A549 (cell line): Measurements from ENCODE around the gene KIZ. TPM values are rescaled to one million over a fixed set of nuclear protein-coding genes. Genes with fewer than 3 reads are reported as not detected.

Experiments
- ATAC-seq, 2 experiments: fragments of 200-7000 bp in 1 of 2; fragments of >200 bp in 1 of 2; cut with Nextera tagmentation in 1 of 2; cut with Tn5 transposase in 1 of 2; 3 replicates each; pipeline versions ENCODE4 v1.8.0 to v1.9.1; 2018 to 2020; ENCODE audit warnings: mild to moderate bottlenecking in 1 of 2, moderate library complexity in 1 of 2
- CTCF ChIA-PET: fragments of 300-600 bp; sonication (Branson Sonifier 250); formaldehyde crosslinking; extraction: SDS; loops from one replicate; lab custom pipeline; 2021; ENCODE audit warnings: antibody characterized with exemption, inconsistent platforms; lab: Yijun Ruan, JAX
- POLR2A ChIA-PET: fragments of 350-600 bp; formaldehyde crosslinking; extraction: SDS; loops from one replicate; lab custom pipeline; 2021; ENCODE audit warnings: antibody characterized with exemption, inconsistent platforms; lab: Yijun Ruan, JAX
- DNase-seq, 2 experiments: peaks; one replicate each; pipeline versions ENCODE4 v3.0.0 to v3.0.0-alpha.2; 2011 to 2016; ENCODE audit warnings: low read depth in 1 of 2, low spot score in 1 of 2
- FAIRE-seq: peaks from 2 replicates; lab custom pipeline; 2011; peaks lifted over from hg19 to GRCh38; lab: Jason Lieb, UNC
- H3K27ac ChIP-seq, 2 experiments: fragments of >200 bp; sonication (Bioruptor Twin); formaldehyde crosslinking; 3 replicates each; pipeline ENCODE4 v1.5.1; 2016 to 2017
- H3K4me1 ChIP-seq: fragments of >200 bp; sonication (Bioruptor Twin); formaldehyde crosslinking; 3 replicates; pipeline ENCODE4 v1.6.1; 2016
- H3K4me2 ChIP-seq: fragments of >200 bp; sonication (Bioruptor Twin); formaldehyde crosslinking; 3 replicates; pipeline ENCODE4 v1.6.1; 2016
- H3K4me3 ChIP-seq: fragments of >200 bp; sonication (Bioruptor Twin); formaldehyde crosslinking; 3 replicates; pipeline ENCODE4 v1.5.1; 2016
- H3K9me3 ChIP-seq: fragments of >200 bp; sonication (Bioruptor Twin); formaldehyde crosslinking; 3 replicates; pipeline ENCODE4 v1.6.1; 2016
- CEBPB ChIP-seq, 2 experiments: fragments of >200 bp in 1 of 2; sonication (Bioruptor Twin) in 1 of 2; formaldehyde crosslinking in 1 of 2; IDR thresholded peaks; 2 replicates each; pipeline ENCODE4 v1.6.1; 2012 to 2016
- EHMT2 ChIP-seq: fragments of 200-600 bp; sonication (generic); IDR thresholded peaks from 2 replicates; pipeline ENCODE4 v1.6.1; 2016; ENCODE audit warnings: antibody characterized with exemption, low read depth, mild to moderate bottlenecking, moderate library complexity
- EP300 ChIP-seq, 2 experiments: fragments of >200 bp; sonication (Bioruptor Twin); formaldehyde crosslinking; IDR thresholded peaks; 2 replicates in 1 of 2; 3 replicates in 1 of 2; pipeline ENCODE4 v1.6.1; 2016 to 2017
- FOSL2 ChIP-seq, 2 experiments: fragments of 450-650 bp in 1 of 2; fragments of >200 bp in 1 of 2; sonication (Bioruptor Twin) in 1 of 2; formaldehyde crosslinking; IDR thresholded peaks; 2 replicates each; pipeline versions ENCODE4 v1.5.0 to v1.6.1; 2016 to 2020; ENCODE audit warnings: mild to moderate bottlenecking in 1 of 2, moderate library complexity in 1 of 2
- GATA3 ChIP-seq: IDR thresholded peaks from 2 replicates; pipeline ENCODE4 v1.6.1; 2012; ENCODE audit warnings: borderline replicate concordance
- HDAC2 ChIP-seq: fragments of 200-600 bp; sonication (generic); IDR thresholded peaks from 2 replicates; pipeline ENCODE4 v1.6.1; 2016
- HOXB13 ChIP-seq: fragments of 250-450 bp; sonication (Bioruptor Pico); IDR thresholded peaks from 2 replicates; pipeline ENCODE4 v1.5.0; 2020; ENCODE audit warnings: low read depth, mild to moderate bottlenecking, moderate library complexity
- JUNB ChIP-seq: fragments of >200 bp; sonication (Bioruptor Twin); formaldehyde crosslinking; IDR thresholded peaks from 2 replicates; pipeline ENCODE4 v1.6.1; 2016
- KDM1A ChIP-seq: fragments of 200-600 bp; sonication (generic); IDR thresholded peaks from 2 replicates; pipeline ENCODE4 v1.6.1; 2016; ENCODE audit warnings: low read depth, mild to moderate bottlenecking
- MAFK ChIP-seq: fragments of 450-650 bp; IDR thresholded peaks from 2 replicates; pipeline ENCODE4 v1.6.1; 2014; ENCODE audit not compliant: partially characterized antibody
- MYC ChIP-seq: IDR thresholded peaks from 2 replicates; pipeline ENCODE4 v1.6.1; 2012; ENCODE audit warnings: mild to moderate bottlenecking, inconsistent platforms, low read length, improper control_type of control experiment, borderline replicate concordance
- NR3C1 ChIP-seq: fragments of >200 bp; sonication (Bioruptor Twin); formaldehyde crosslinking; IDR thresholded peaks from 3 replicates; pipeline ENCODE4 v1.6.1; 2017
- RAD21 ChIP-seq, 2 experiments: fragments of >200 bp in 1 of 2; sonication (Bioruptor Twin) in 1 of 2; formaldehyde crosslinking in 1 of 2; IDR thresholded peaks in 1 of 2; conservative IDR thresholded peaks in 1 of 2; 2 replicates in 1 of 2; 3 replicates in 1 of 2; pipeline ENCODE4 v1.6.1; 2012 to 2018; ENCODE audit warnings: inconsistent platforms in 1 of 2
- RARB ChIP-seq: fragments of 250-450 bp; sonication (Bioruptor Pico); IDR thresholded peaks from 2 replicates; pipeline ENCODE4 v1.8.0; 2021; ENCODE audit warnings: mild to moderate bottlenecking, moderate library complexity
- RCOR1 ChIP-seq: fragments of 150-350 bp; IDR thresholded peaks from 2 replicates; pipeline ENCODE4 v1.6.1; 2014; ENCODE audit warnings: antibody characterized with exemption, low read length, low read depth
- SREBF2 ChIP-seq: fragments of 450-650 bp; IDR thresholded peaks from 2 replicates; pipeline ENCODE4 v1.6.1; 2014; ENCODE audit warnings: mild to moderate bottlenecking, moderate library complexity
- TFCP2L1 ChIP-seq: fragments of 250-450 bp; sonication (Bioruptor Pico); IDR thresholded peaks from 2 replicates; pipeline ENCODE4 v1.5.0; 2021; ENCODE audit warnings: mild to moderate bottlenecking
- TP53 ChIP-seq: fragments of 250-450 bp; sonication (Bioruptor Pico); IDR thresholded peaks from 2 replicates; pipeline ENCODE4 v1.5.0; 2021; ENCODE audit warnings: mild to moderate bottlenecking, moderate library complexity
- ZC3H11A ChIP-seq: fragments of 450-650 bp; IDR thresholded peaks from 2 replicates; pipeline ENCODE4 v1.6.1; 2014; ENCODE audit warnings: antibody characterized with exemption, mild to moderate bottlenecking
- WGBS: methylation state at CpG from one replicate; pipeline ENCODE4 v1.1.6; 2017; ENCODE audit errors: missing lambda C conversion rate; 5-methylcytosine and 5-hydroxymethylcytosine counted together
- polyA plus RNA-seq, 4 experiments: library from polyadenylated mRNA; depleted of rRNA in 3 of 4; stranded (reverse); fragments of >200 nt; fragmentation: RNase III in 1 of 4; extraction: RNeasy Plus Mini Kit Qiagen cat#74134 plus additional on column Dnase treatment in 1 of 4; gene quantifications; 2 replicates in 3 of 4; 3 replicates in 1 of 4; pipeline ENCODE4 v1.2.3, GENCODE V29; 2011 to 2017
- TF ChIP-seq, protein P1 (sequence below): fragments of >200 bp; sonication (Bioruptor Twin); formaldehyde crosslinking; IDR thresholded peaks from 3 replicates; pipeline ENCODE4 v1.6.1; 2016
- TF ChIP-seq, protein P2 (sequence below): fragments of 250-450 bp; sonication (Bioruptor Pico); IDR thresholded peaks from 2 replicates; pipeline ENCODE4 v1.5.0; 2021; ENCODE audit warnings: mild to moderate bottlenecking, moderate library complexity, borderline replicate concordance
- TF ChIP-seq, protein P3 (sequence below): fragments of 150-350 bp; IDR thresholded peaks from 2 replicates; pipeline ENCODE4 v1.6.1; 2014; ENCODE audit warnings: low read depth, mild to moderate bottlenecking, low read length
- TF ChIP-seq, protein P4 (sequence below): fragments of >200 bp; sonication (Bioruptor Twin); formaldehyde crosslinking; IDR thresholded peaks from 3 replicates; pipeline ENCODE4 v1.5.1; 2016

Gene KIZ
- polyA plus RNA-seq, 2 of the 4 experiments (the other 2 are of a cell fraction), result 6.3 to 19.1 TPM

DNA sequence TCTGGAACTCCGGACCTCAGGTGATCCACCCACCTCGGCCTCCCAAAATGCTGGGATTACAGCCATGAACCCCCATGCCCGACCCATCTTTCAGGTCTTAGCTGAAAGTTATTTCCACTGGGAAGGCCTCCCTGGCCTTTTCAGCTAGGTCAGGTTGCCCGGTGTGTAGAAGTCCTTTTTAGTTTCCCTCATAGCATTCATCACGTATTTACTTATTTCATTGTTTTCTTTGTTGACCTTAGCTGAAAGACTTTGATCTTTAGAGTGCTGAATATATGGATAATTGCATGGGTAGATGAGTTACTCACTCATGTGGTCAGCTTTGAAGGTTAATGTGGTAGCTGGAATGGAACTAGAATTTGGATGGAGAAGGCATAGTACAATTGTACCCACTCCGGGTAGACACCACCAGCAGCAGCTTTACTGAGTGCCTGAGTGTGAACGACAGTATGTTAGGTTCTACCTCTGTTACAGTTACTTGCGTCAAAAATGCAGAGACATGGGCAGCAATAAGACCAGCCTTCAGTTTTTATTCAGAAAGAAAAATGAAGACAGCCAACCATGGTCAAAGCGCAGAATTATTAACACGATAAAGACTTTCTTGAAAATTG, 9.1 kb downstream of the KIZ start:
- Histone ChIP-seq H3K4me3 (no peak overlapping the region), H3K9me3 (no peaks in the 10 kb centered on the region), H3K27ac (no peak overlapping the region), H3K4me2 (no peak overlapping the region), H3K4me1 (no peaks in the 10 kb centered on the region)
- FAIRE-seq (no peak), DNase-seq (no peak), ATAC-seq (no peak)
- ChIA-PET POLR2A (interaction anchor here (1.0 kb wide), 1 partner anchor 168 kb away, joined by 4 read pairs; the partner anchor contains the start of gene XRN2), CTCF (interaction anchor here (1.2 kb wide), 1 partner anchor 275 kb away, joined by 3 read pairs; no protein-coding TSS in a partner anchor)
- 83% methylated on average over 10 of the region's 10 CpGs for WGBS
- no peak for TF ChIP-seq EP300 (IDR thresholded peaks at IDR 0.05)
- no peak for TF ChIP-seq MAFK
- TF ChIP-seq JUNB, result no peak
- no peak for TF ChIP-seq GATA3
- TF ChIP-seq KDM1A, result no peak
- no peak for TF ChIP-seq RCOR1
- TF ChIP-seq SREBF2, result no peak
- TF ChIP-seq HDAC2, result no peak
- no peak for TF ChIP-seq RAD21 (conservative IDR thresholded peaks at IDR 0.05 in 1 of 2, IDR thresholded peaks at IDR 0.05 in 1 of 2)
- no peak for TF ChIP-seq HOXB13 (CRISPR knock-in tag)
- no peak for TF ChIP-seq CEBPB (IDR thresholded peaks at IDR 0.05)

DNA sequence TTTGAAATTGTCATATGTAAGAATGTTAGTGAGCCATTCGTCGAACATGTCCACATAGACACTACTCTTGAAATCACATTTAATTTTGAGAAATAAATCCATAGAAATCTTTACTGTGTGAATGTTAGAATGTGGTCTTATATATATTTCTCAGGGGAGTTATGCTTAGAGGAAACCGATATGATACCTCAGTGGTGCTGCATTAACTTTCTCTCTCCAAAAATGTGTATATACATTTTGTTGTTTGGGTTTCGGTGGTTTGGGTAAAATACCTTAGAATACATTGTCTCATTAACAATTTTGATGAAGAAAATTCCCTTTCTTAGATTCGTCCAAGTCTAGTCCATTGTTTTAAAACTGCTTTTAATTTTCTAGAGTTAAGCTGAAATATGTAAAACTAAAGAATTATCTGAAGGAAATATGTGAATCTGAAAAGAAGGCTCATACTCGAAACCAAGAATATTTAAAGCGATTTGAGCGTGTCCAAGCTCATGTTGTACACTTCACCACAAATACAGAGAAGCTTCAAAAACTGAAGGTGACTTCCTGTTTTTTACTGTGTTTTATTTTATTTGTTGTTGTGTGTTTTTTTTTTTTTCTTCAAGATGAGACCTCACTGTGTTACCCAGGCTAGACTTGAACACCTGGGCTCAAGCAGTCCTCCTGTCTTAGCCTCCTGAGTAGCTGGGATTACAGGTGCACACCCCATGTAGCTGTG, 10.3 kb downstream of the KIZ start:
- FAIRE-seq (no peak), DNase-seq (no peak), ATAC-seq (no peak)
- Histone ChIP-seq H3K4me3 (no peak overlapping the region), H3K4me1 (no peaks in the 10 kb centered on the region), H3K9me3 (no peaks in the 10 kb centered on the region), H3K4me2 (no peak overlapping the region), H3K27ac (no peak overlapping the region)
- WGBS, result 84% methylated on average over 8 of the region's 8 CpGs
- CTCF ChIA-PET, result interaction anchor here (0.6 to 2.5 kb wide), 2 partner anchors 100 to 296 kb away, joined by 3 to 7 read pairs; no protein-coding TSS in a partner anchor
- TF ChIP-seq, protein P1, sequence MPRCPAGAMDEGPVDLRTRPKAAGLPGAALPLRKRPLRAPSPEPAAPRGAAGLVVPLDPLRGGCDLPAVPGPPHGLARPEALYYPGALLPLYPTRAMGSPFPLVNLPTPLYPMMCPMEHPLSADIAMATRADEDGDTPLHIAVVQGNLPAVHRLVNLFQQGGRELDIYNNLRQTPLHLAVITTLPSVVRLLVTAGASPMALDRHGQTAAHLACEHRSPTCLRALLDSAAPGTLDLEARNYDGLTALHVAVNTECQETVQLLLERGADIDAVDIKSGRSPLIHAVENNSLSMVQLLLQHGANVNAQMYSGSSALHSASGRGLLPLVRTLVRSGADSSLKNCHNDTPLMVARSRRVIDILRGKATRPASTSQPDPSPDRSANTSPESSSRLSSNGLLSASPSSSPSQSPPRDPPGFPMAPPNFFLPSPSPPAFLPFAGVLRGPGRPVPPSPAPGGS, result no peak
- TF ChIP-seq FOSL2 (IDR thresholded peaks at IDR 0.05) (no peak), FOSL2 (CRISPR knock-in tag; IDR thresholded peaks at IDR 0.05) (no peak), NR3C1 (no peak), EHMT2 (no peak), MYC (no peak)
- POLR2A ChIA-PET, result no interaction called here

DNA sequence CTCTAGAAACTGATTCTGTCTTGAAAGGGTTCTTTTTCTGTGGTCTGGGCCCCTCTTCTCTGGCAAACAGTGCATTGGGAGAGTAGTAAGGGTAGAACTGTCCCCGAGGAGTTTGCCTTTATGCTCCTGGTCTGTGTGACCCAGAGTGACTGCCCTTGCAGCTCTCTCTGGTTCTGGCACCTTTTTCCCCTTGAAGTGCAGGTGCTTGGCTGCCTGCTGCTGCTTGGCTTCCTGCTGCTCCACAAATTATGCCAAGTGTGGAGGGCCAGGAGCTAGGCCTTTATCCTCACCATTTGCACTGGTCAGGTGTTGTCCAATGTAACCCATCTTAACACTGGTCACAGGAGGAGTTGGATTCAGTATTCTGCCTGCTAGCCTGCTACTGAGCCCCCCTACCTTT, 11.2 kb downstream of the KIZ start:
- POLR2A ChIA-PET, result no interaction called here
- Histone ChIP-seq H3K4me3 (no peak overlapping the region), H3K27ac (no peak overlapping the region), H3K4me1 (no peaks in the 10 kb centered on the region), H3K9me3 (no peaks in the 10 kb centered on the region), H3K4me2 (no peak overlapping the region)
- ATAC-seq, result no peak
- TF ChIP-seq, protein P2, sequence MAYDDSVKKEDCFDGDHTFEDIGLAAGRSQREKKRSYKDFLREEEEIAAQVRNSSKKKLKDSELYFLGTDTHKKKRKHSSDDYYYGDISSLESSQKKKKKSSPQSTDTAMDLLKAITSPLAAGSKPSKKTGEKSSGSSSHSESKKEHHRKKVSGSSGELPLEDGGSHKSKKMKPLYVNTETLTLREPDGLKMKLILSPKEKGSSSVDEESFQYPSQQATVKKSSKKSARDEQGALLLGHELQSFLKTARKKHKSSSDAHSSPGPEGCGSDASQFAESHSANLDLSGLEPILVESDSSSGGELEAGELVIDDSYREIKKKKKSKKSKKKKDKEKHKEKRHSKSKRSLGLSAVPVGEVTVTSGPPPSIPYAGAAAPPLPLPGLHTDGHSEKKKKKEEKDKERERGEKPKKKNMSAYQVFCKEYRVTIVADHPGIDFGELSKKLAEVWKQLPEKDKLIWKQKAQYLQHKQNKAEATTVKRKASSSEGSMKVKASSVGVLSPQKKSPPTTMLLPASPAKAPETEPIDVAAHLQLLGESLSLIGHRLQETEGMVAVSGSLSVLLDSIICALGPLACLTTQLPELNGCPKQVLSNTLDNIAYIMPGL (CRISPR knock-in tag), result no peak
- no peak for TF ChIP-seq TP53
- TF ChIP-seq, protein P3, sequence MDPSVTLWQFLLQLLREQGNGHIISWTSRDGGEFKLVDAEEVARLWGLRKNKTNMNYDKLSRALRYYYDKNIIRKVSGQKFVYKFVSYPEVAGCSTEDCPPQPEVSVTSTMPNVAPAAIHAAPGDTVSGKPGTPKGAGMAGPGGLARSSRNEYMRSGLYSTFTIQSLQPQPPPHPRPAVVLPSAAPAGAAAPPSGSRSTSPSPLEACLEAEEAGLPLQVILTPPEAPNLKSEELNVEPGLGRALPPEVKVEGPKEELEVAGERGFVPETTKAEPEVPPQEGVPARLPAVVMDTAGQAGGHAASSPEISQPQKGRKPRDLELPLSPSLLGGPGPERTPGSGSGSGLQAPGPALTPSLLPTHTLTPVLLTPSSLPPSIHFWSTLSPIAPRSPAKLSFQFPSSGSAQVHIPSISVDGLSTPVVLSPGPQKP, result no peak
- TF ChIP-seq ZC3H11A, result no peak
- TF ChIP-seq TFCP2L1 (CRISPR knock-in tag), result no peak
- TF ChIP-seq, protein P4, sequence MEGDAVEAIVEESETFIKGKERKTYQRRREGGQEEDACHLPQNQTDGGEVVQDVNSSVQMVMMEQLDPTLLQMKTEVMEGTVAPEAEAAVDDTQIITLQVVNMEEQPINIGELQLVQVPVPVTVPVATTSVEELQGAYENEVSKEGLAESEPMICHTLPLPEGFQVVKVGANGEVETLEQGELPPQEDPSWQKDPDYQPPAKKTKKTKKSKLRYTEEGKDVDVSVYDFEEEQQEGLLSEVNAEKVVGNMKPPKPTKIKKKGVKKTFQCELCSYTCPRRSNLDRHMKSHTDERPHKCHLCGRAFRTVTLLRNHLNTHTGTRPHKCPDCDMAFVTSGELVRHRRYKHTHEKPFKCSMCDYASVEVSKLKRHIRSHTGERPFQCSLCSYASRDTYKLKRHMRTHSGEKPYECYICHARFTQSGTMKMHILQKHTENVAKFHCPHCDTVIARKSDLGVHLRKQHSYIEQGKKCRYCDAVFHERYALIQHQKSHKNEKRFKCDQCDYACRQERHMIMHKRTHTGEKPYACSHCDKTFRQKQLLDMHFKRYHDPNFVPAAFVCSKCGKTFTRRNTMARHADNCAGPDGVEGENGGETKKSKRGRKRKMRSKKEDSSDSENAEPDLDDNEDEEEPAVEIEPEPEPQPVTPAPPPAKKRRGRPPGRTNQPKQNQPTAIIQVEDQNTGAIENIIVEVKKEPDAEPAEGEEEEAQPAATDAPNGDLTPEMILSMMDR, result no peak
- TF ChIP-seq RARB (CRISPR knock-in tag), result no peak
- TF ChIP-seq SREBF2, result no peak
- no peak for FAIRE-seq
- WGBS, result 91% methylated on average over 1 of the region's 1 CpG
- no peak for DNase-seq
- CTCF ChIA-PET, result interaction anchor here (2.5 kb wide), 1 partner anchor 99 kb away, joined by 7 read pairs; no protein-coding TSS in a partner anchor
